Measurements from ENCODE around the gene FPGS.

- TF ChIP-seq POLR2A (IDR thresholded peaks at IDR 0.05) (no peak), CTCF (IDR thresholded peaks at IDR 0.05) (no peak)
Measured at GRCh38 chr9:127777368-127777980, 25.2 kb upstream of the FPGS start.

Data from body of pancreas (tissue), 4 donors.